Epithelial cell of esophagus (primary cell): ENCODE results near the gene MVB12A.

ENCODE experiments used
- DNase-seq: peaks from one replicate; pipeline ENCODE4 v3.0.0; 2010; ENCODE audit warnings: low read depth
- H3K4me3 ChIP-seq: 2 replicates; pipeline ENCODE4 v1.5.1; 2011; ENCODE audit warnings: mild to moderate bottlenecking, low read length, control low read depth
- CTCF ChIP-seq: IDR thresholded peaks from 2 replicates; pipeline ENCODE4 v1.5.1; 2011; ENCODE audit warnings: low read depth, mild to moderate bottlenecking, low read length, control low read depth, inconsistent platforms; ENCODE audit not compliant: insufficient read depth; ENCODE audit errors: missing control alignments

MVB12A gene

GRCh38 chr19:17454576-17455071, 34.8 kb downstream of the MVB12A start:
- no peak for TF ChIP-seq CTCF
- DNase-seq = no peak
- no peak overlapping the region for H3K4me3 ChIP-seq

GRCh38 chr19:17455308-17456123, 35.7 kb downstream of the MVB12A start:
- TF ChIP-seq CTCF = no peak
- DNase-seq = no peak
- H3K4me3 ChIP-seq = no peak overlapping the region

- DNase-seq = no peak
- no peak for TF ChIP-seq CTCF
- H3K4me3 ChIP-seq = no peak overlapping the region
Observed at GRCh38 chr19:17456127-17456526, 36.3 kb downstream of the MVB12A start.

GRCh38 chr19:17457616-17458015, 37.8 kb downstream of the MVB12A start:
- H3K4me3 ChIP-seq = no peak overlapping the region
- no peak for DNase-seq
- TF ChIP-seq CTCF = no peak

GRCh38 chr19:17458970-17459369, 39.1 kb downstream of the MVB12A start:
- no peak for TF ChIP-seq CTCF
- H3K4me3 ChIP-seq = no peak overlapping the region
- DNase-seq = peak; percentile 42

GRCh38 chr19:17460372-17461230, 40.8 kb downstream of the MVB12A start, which contains the start of gene NXNL1:
Gene NXNL1, minus strand, starts transcription at chr19:17460926. Its CDS starts 57 bp downstream, at chr19:17460869.
- no peak for DNase-seq
- no peak for TF ChIP-seq CTCF
- no peak within 1 kb of the TSS for H3K4me3 ChIP-seq
